Measurements from ENCODE around the gene CLRN3.

GRCh38 chr10:127834791-127835190, 58.0 kb downstream of the CLRN3 start:
- TF ChIP-seq, protein P1, sequence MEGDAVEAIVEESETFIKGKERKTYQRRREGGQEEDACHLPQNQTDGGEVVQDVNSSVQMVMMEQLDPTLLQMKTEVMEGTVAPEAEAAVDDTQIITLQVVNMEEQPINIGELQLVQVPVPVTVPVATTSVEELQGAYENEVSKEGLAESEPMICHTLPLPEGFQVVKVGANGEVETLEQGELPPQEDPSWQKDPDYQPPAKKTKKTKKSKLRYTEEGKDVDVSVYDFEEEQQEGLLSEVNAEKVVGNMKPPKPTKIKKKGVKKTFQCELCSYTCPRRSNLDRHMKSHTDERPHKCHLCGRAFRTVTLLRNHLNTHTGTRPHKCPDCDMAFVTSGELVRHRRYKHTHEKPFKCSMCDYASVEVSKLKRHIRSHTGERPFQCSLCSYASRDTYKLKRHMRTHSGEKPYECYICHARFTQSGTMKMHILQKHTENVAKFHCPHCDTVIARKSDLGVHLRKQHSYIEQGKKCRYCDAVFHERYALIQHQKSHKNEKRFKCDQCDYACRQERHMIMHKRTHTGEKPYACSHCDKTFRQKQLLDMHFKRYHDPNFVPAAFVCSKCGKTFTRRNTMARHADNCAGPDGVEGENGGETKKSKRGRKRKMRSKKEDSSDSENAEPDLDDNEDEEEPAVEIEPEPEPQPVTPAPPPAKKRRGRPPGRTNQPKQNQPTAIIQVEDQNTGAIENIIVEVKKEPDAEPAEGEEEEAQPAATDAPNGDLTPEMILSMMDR (IDR thresholded peaks at IDR 0.05): no peak
- TF ChIP-seq POLR2AphosphoS5 (IDR thresholded peaks at IDR 0.05): no peak
- TF ChIP-seq POLR2A (IDR thresholded peaks at IDR 0.05): no peak

Measured in breast epithelium (tissue), 3 donors.